ENCODE data around the gene ANKRD33B. TPM values are rescaled to one million over a fixed set of nuclear protein-coding genes. Genes with fewer than 3 reads are reported as not detected.

Gene ANKRD33B
- total RNA-seq, 1 donor from 2014 or later: 4.0 TPM

DNA sequence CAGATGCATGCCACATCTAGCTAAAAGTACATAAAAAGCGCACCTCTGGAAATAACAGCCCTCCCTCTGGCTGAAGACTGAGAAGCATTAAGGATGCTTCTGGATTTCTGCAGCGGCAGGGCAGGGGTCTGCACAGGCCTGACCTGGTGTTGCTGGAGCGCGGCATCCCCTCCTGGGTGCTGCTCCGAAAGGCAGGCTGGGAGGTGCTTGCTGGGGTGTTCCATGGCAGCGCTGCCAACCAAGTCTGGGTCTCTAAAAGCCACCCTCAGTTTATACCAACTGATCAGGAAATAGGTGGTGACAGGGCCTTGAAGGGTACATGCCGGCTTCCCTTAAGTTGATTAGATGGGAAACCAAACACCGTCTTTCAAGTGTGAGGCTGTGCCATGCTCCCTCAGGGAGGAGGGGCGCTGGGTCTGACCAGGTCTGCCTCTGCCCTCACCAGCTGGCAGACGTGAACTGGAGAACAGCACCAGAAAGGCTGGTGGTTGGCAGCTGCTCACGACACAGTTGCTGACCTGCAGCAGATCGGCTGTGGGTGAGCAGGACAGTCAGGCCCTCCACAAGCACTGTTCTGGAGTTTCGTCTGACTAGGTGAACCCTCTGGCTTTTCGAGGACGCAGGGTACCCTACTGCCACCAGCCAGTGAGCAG lies 115.6 kb downstream of the ANKRD33B start:
- peak; percentile 81 for DNase-seq (ENCODE audit: low spot score)
- Mint-ChIP-seq H3K27me3 (ENCODE audit: low read depth) (no peaks in the 10 kb centered on the region), H3K27ac (ENCODE audit: unreplicated experiment) (no peak overlapping the region), H3K36me3 (ENCODE audit: low read depth) (peaks cover 29% of the 10 kb centered on the region), H3K4me1 (ENCODE audit: low read depth) (peaks cover 17% of the 10 kb centered on the region), H3K9me3 (ENCODE audit: low read depth) (peaks cover 7% of the 10 kb centered on the region), H3K4me3 (ENCODE audit: unreplicated experiment) (no peak overlapping the region)
- TF ChIP-seq CTCF (IDR thresholded peaks at IDR 0.05): no peak

DNA sequence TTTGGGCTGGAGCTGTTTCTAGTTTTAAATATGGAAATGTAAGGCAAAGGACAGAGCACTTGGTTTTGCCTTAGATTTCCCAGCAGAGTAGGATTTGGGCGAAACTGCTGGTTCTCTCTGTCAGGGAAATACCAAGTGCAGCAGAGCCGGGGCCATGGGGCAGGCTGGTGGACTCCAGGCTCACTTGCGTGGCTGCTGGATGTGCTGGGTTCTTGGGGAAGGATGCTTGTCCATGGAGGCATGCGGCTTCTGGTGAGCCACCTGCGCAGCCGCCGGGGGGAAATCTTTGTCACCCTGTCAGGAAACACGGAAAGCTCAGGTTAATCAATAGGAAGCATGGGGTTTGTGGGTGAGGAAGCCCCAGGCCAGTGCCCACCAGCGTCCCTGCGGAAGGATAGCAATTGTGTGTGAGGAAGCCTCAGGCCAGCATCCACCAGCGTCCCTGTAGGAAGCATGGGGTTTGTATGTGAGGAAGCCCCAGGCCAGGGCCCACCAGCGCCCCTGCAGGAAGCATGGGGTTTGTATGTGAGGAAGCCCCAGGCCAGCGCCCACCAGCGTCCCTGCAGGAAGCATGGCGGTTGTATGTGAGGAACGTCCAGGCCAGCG lies 117.1 kb downstream of the ANKRD33B start:
- Mint-ChIP-seq H3K4me1 (ENCODE audit: low read depth) (peaks cover 17% of the 10 kb centered on the region), H3K36me3 (ENCODE audit: low read depth) (peaks cover 32% of the 10 kb centered on the region), H3K4me3 (ENCODE audit: unreplicated experiment) (no peak overlapping the region), H3K9me3 (ENCODE audit: low read depth) (peaks cover 7% of the 10 kb centered on the region), H3K27ac (ENCODE audit: unreplicated experiment) (no peak overlapping the region), H3K27me3 (ENCODE audit: low read depth) (no peaks in the 10 kb centered on the region)
- TF ChIP-seq CTCF (IDR thresholded peaks at IDR 0.05): no peak
- DNase-seq (ENCODE audit: low spot score): peak; percentile 71

DNA sequence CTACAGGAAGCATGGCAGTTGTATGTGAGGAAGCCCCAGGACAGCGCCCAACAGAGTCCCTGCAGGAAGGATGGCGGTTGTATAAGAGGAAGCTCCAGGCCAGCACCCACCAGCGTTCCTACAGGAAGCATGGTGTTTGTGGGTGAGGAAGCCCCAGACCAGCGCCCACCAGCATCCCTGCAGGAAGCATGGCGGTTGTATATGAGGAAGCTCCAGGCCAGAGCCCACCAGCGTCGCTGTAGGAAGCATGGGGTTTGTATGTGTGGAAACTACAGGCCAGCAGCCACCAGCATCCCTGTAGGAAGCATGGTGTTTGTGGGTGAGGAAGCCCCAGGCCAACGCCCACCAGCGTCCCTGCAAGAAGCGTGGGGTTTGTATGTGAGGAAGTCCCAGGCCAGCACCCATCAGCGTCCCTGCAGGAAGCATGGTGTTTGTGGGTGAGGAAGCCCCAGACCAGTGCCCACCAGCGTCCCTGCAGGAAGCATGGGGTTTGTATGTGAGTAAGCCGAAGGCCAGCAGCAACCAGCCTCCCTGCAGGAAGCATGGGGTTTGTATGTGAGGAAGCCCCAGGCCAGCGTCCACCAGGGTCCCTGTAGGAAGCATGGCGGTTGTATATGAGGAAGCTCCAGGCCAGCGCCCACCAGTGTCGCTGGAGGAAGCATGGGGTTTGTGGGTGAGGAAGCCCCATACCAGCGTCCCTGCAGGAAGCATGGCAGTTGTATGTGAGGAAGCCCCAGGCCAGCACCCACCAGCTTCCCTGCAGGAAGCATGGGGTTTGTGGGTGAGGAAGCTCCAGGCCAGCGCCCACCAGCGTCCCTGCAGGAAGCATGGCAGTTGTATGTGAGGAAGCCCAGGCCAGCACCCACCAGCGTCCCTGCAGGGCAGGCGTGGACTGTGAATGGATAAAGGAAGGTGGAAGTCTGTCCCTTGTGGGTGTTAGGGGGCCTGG lies 118.1 kb downstream of the ANKRD33B start:
- H3K4me3 Mint-ChIP-seq (ENCODE audit: unreplicated experiment): no peak overlapping the region
- peaks cover 35% of the 10 kb centered on the region for H3K36me3 Mint-ChIP-seq (ENCODE audit: low read depth)
- H3K27ac Mint-ChIP-seq (ENCODE audit: unreplicated experiment): no peak overlapping the region
- peak; percentile 77 for DNase-seq (ENCODE audit: low spot score)
- no peaks in the 10 kb centered on the region for H3K27me3 Mint-ChIP-seq (ENCODE audit: low read depth)
- peaks cover 17% of the 10 kb centered on the region for H3K4me1 Mint-ChIP-seq (ENCODE audit: low read depth)
- H3K9me3 Mint-ChIP-seq (ENCODE audit: low read depth): peaks cover 15% of the 10 kb centered on the region
- TF ChIP-seq CTCF (IDR thresholded peaks at IDR 0.05): no peak

DNA sequence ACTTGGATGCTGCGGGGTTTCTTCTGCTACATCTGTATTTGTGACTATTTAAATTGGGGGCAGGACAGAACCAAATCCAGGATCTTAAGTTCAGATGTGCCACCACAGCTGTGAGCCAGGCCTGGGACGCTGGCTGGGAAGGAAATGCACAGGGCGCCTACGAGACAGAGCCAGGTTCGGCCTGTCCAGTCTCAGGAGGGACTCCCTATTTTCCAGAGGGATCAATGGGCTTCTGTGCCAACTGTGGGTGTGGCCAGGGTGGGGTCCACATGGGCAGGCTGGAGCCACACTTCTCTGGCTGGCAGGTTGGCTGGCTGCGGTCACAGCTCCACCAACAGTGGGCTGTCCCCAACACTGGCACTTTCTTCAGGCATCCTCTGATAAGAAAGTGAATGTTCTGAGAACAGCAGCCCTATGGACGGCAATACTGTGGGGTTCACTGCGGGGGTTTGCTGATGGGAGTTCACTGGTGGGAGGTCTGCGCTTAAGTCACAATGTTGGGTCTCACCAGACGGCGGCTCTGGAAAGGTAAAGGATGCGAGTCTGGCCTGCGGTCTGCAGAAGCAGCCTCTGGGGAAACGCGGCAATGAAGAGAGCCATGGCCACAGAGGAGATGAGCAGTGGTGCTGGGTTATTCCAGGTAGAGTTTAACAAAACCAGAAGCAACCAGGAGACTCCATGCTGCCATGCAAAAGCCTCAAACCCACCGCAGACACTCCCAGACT lies 119.1 kb downstream of the ANKRD33B start:
- H3K36me3 Mint-ChIP-seq (ENCODE audit: low read depth): peaks cover 32% of the 10 kb centered on the region
- H3K27me3 Mint-ChIP-seq (ENCODE audit: low read depth): no peaks in the 10 kb centered on the region
- H3K27ac Mint-ChIP-seq (ENCODE audit: unreplicated experiment): no peak overlapping the region
- no peak overlapping the region for H3K4me3 Mint-ChIP-seq (ENCODE audit: unreplicated experiment)
- peak; percentile 80 for DNase-seq (ENCODE audit: low spot score)
- no peak for TF ChIP-seq CTCF (IDR thresholded peaks at IDR 0.05)
- peaks cover 13% of the 10 kb centered on the region for H3K9me3 Mint-ChIP-seq (ENCODE audit: low read depth)
- peaks cover 14% of the 10 kb centered on the region for H3K4me1 Mint-ChIP-seq (ENCODE audit: low read depth)

All from chondrocyte (in vitro differentiated cells).